ENCODE measurements around the gene RGCC. TPM values are rescaled to one million over a fixed set of nuclear protein-coding genes. Genes with fewer than 3 reads are reported as not detected.

The RGCC gene
- total and polyA plus RNA-seq, 3 donors from 2014 or later: 15.1 to 64.2 (median 26.5) TPM

- 95 to 96% methylated on average over 6 to 7 of the region's 7 CpGs for WGBS, 2 donors
- Histone ChIP-seq H3K36me3 (ENCODE audit: low read depth, missing control alignments) (no peaks in the 10 kb centered on the region), H3K4me3 (no peak overlapping the region), H3K9me3 (no peaks in the 10 kb centered on the region), H3K27ac (no peak overlapping the region), H3K27me3 (no peaks in the 10 kb centered on the region), H3K4me1 (no peaks in the 10 kb centered on the region)
- intact Hi-C loops (cut with DNase I; ENCODE audit: low total_unique reads): no loop called here
- no peak for DNase-seq
- no peak for TF ChIP-seq POLR2A (IDR thresholded peaks at IDR 0.05)
- no peak for TF ChIP-seq CTCF (IDR thresholded peaks at IDR 0.05)
These were observed 62.8 kb downstream of the RGCC start for GRCh38 chr13:41520016-41520659.

Other genes with a start within 250 kb of the RGCC start
- 10 to 100 TPM; 20.3 to 32.8 TPM for gene MTRF1, start 194.0 kb upstream of the RGCC start, total RNA-seq
- 23.7 TPM for gene MTRF1, start 194.0 kb upstream of the RGCC start, polyA plus RNA-seq (ENCODE audit: insufficient read depth, low read depth, low replicate concordance)
- gene NAA16, start 146.3 kb upstream of the RGCC start, total RNA-seq: 10 to 100 TPM; 33.1 to 38.0 TPM
- gene NAA16, start 146.3 kb upstream of the RGCC start, polyA plus RNA-seq (ENCODE audit: insufficient read depth, low read depth, low replicate concordance): 18.5 TPM